Heart right ventricle (tissue), 16 donors: ENCODE data around the gene HTR3B. TPM values are rescaled to one million over a fixed set of nuclear protein-coding genes. Genes with fewer than 3 reads are reported as not detected.

ENCODE experiments used
- ATAC-seq, 8 donors: fragments of 200-7000 bp; cut with Tn5 transposase; one replicate each; pipeline ENCODE4 v1.9.1; 2020; ENCODE audit warnings: mild to moderate bottlenecking in 8 of 8, moderate library complexity in 8 of 8, moderate number of reproducible peaks in 1 of 8
- DNase-seq, 2 donors: peaks; one replicate each; pipeline ENCODE4 v3.0.0-alpha.2; 2020
- H3K27ac ChIP-seq, 10 donors: fragments of 200-600 bp; sonication (generic) in 2 of 10; one replicate each; pipeline versions ENCODE4 v1.5.0 to v1.8.0; 2020 to 2022; ENCODE audit warnings: mild to moderate bottlenecking in 3 of 10
- H3K27me3 ChIP-seq, 7 donors: fragments of 200-600 bp; one replicate each; pipeline ENCODE4 v1.8.0; 2021 to 2022; ENCODE audit warnings: mild to moderate bottlenecking in 2 of 7
- H3K36me3 ChIP-seq, 9 donors: fragments of 200-600 bp; sonication (generic) in 1 of 9; one replicate each; pipeline versions ENCODE4 v1.5.0 to v1.8.0; 2020 to 2022; ENCODE audit warnings: mild to moderate bottlenecking in 2 of 9
- H3K4me1 ChIP-seq, 9 donors: fragments of 200-600 bp; sonication (generic) in 1 of 9; one replicate each; pipeline versions ENCODE4 v1.5.0 to v1.8.0; 2020 to 2022; ENCODE audit warnings: mild to moderate bottlenecking in 4 of 9
- H3K4me3 ChIP-seq, 10 donors: fragments of 200-600 bp; sonication (generic) in 2 of 10; one replicate each; pipeline versions ENCODE4 v1.5.0 to v1.8.0; 2020 to 2022; ENCODE audit warnings: mild to moderate bottlenecking in 7 of 10, moderate library complexity in 2 of 10
- H3K9me3 ChIP-seq, 11 donors: fragments of 200-600 bp in 10 of 11; sonication (generic) in 2 of 11; one replicate each; pipeline versions ENCODE4 v1.5.0 to v1.8.0; 2013 to 2022; ENCODE audit warnings: mild to moderate bottlenecking in 2 of 11, control low read depth in 1 of 11, moderate library complexity in 1 of 11
- CTCF ChIP-seq, 9 donors: fragments of 200-600 bp; sonication (generic) in 2 of 9; IDR thresholded peaks; one replicate each; pipeline versions ENCODE4 v1.5.0 to v1.8.0; 2021 to 2022; ENCODE audit warnings: antibody characterized with exemption in 9 of 9, mild to moderate bottlenecking in 5 of 9, moderate library complexity in 1 of 9
- WGBS, 2 donors: extraction: QIAGEN DNeasy Blood & Tissue Kit; methylation state at CpG; one replicate each; pipeline ENCODE4 v1.1.7; 2013; ENCODE audit warnings: inconsistent platforms in 1 of 2; 5-methylcytosine and 5-hydroxymethylcytosine counted together
- intact Hi-C, 10 donors: fragments of 100-400 bp; cut with DNase I; formaldehyde crosslinking; loops; one replicate each; pipeline versions ENCODE4 v1.11.1 to v1.14.2; 2022
- polyA plus RNA-seq, 2 donors: library from polyadenylated mRNA; stranded (reverse); fragments of 200-250 nt; gene quantifications; one replicate each; pipeline ENCODE4 v1.2.3, GENCODE V29; 2013
- total RNA-seq, 10 donors: library from RNA; stranded (reverse); fragmentation: NEBNext Ultra II Directional in 3 of 10; extraction: Animal tissue kit (Norgen Biotek cat#: 25700) in 3 of 10; gene quantifications; one replicate each; pipeline versions ENCODE4 v1.2.1 to v1.2.4, GENCODE V29; 2021 to 2023
- donor health status: Arrhythmogenic right ventricular cardiomyopathy.
- donor health status: ischemic (EF 13 %, LVEDD 7.1; RV severe dilation, severe dysfunction).
- donor health status: healthy with polysubstance abuse.
- donor health status: DM: no; HTN: yes; CAD: no.
- donor health status: DM: no; HTN: no; CAD: no.
- donor health status: ischemic (EF 25% LVEDD 6.9; RV normal size, moderate dysfunction).
- donor health status: ischemic (EF 25% LVEDD 5.7; RV mildly dilated, moderate dysfunction).
- donor health status: healthy.
- donor health status: DM: yes; HTN: yes; CAD: no.
- donor health status: Ischemic cardiomyopathy.
- donor health status: ischemic (EF 35%, LVEDD 5.7; RV mildly dilated, moderate dysfunction).
- donor health status: nonischemic (EF 11% LVEDD 7.7; RV severe dilation, severe dysfunction).
- donor health status: DM: yes; HTN: yes; CAD: no.
- donor health status: PGD.
- donor health status: ischemic (EF 29% LVEDD 5.4; RV normal size, mild dysfunction).
- donor health status: nonischemic (EF 23%, LVEDD 6.1; RV moderate dilation, normal function).

HTR3B gene
- total and polyA plus RNA-seq, 12 donors = not detected

- 7 to 10% methylated on average over 4 of the region's 4 CpGs for WGBS, 2 donors
- Histone ChIP-seq H3K36me3 (no peaks in the 10 kb centered on the region), H3K4me1 (no peaks in the 10 kb centered on the region), H3K27me3 (peaks cover 0 to 45% (median 25%) of the 10 kb centered on the region in 7 donors), H3K4me3 (no peak overlapping the region), H3K27ac (no peak overlapping the region), H3K9me3 (no peaks in the 10 kb centered on the region)
- no peak for TF ChIP-seq CTCF (IDR thresholded peaks at IDR 0.05)
- ATAC-seq (peak in 2 of 8 donors; percentile 37 to 41), DNase-seq (peak; percentile 17 to 20)
- intact Hi-C loops = loop anchor here in 9 of 10 donors (5.0 to 10.0 kb wide), 5 partner anchors 94 to 774 kb away; no protein-coding TSS in a partner anchor
Observed at GRCh38 chr11:113991170-113991569, 86.6 kb downstream of the HTR3B start.

- no peak overlapping the region for H3K4me3 ChIP-seq
- intact Hi-C loops = loop anchor here in 9 of 10 donors (5.0 to 10.0 kb wide), 5 partner anchors 95 to 773 kb away; no protein-coding TSS in a partner anchor
- no peaks in the 10 kb centered on the region for H3K4me1 ChIP-seq
- DNase-seq (no peak), ATAC-seq (no peak)
- 54 to 55% methylated on average over 7 of the region's 7 CpGs for WGBS, 2 donors
- no peaks in the 10 kb centered on the region for H3K9me3 ChIP-seq
- H3K27me3 ChIP-seq = peaks cover 0 to 41% (median 24%) of the 10 kb centered on the region in 7 donors
- TF ChIP-seq CTCF (IDR thresholded peaks at IDR 0.05) = no peak
- no peak overlapping the region for H3K27ac ChIP-seq
- H3K36me3 ChIP-seq = no peaks in the 10 kb centered on the region
Observed at GRCh38 chr11:113991718-113992458, 87.3 kb downstream of the HTR3B start.

GRCh38 chr11:113992459-113993110, 88.0 kb downstream of the HTR3B start:
- DNase-seq (no peak), ATAC-seq (no peak)
- H3K36me3 ChIP-seq = no peaks in the 10 kb centered on the region
- no peak for TF ChIP-seq CTCF (IDR thresholded peaks at IDR 0.05)
- peaks cover 0 to 38% (median 18%) of the 10 kb centered on the region in 7 donors for H3K27me3 ChIP-seq
- no peaks in the 10 kb centered on the region for H3K4me1 ChIP-seq
- intact Hi-C loops = loop anchor here in 9 of 10 donors (5.0 to 10.0 kb wide), 5 partner anchors 95 to 772 kb away; no protein-coding TSS in a partner anchor
- no peak overlapping the region for H3K4me3 ChIP-seq
- H3K9me3 ChIP-seq = no peaks in the 10 kb centered on the region
- no peak overlapping the region for H3K27ac ChIP-seq
- 20 to 21% methylated on average over 7 of the region's 7 CpGs for WGBS, 2 donors

GRCh38 chr11:113994077-113994954, 89.7 kb downstream of the HTR3B start:
- TF ChIP-seq CTCF (IDR thresholded peaks at IDR 0.05) = peak; percentile 51 to 78 (median 73)
- Histone ChIP-seq H3K36me3 (no peaks in the 10 kb centered on the region), H3K27me3 (peaks cover 0 to 49% (median 21%) of the 10 kb centered on the region in 7 donors), H3K9me3 (no peaks in the 10 kb centered on the region), H3K27ac (no peak overlapping the region), H3K4me3 (no peak overlapping the region), H3K4me1 (no peaks in the 10 kb centered on the region)
- 2 to 4% methylated on average over 6 of the region's 6 CpGs for WGBS, 2 donors
- ATAC-seq = peak in 3 of 8 donors; percentile 31 to 51 (median 43)
- intact Hi-C loops = loop anchor here (1.0 to 10.0 kb wide), 8 partner anchors 97 to 770 kb away; no protein-coding TSS in a partner anchor
- DNase-seq = peak in 1 of 2 donors; percentile 18
